Spleen (tissue), 11 donors: ENCODE data around the gene DMP1. TPM values are rescaled to one million over a fixed set of nuclear protein-coding genes. Genes with fewer than 3 reads are reported as not detected.
"Not testable (repeated sequence)": the region's sequence is repeated elsewhere in the genome, so short reads cannot be mapped to it uniquely, and the experiment has no call there.

Experiments
- DNase-seq: peaks from one replicate; pipeline ENCODE4 v3.0.0-alpha.2; 2020
- H3K27ac ChIP-seq, 8 donors: fragments of 200-600 bp; sonication (generic) in 7 of 8; 1 replicate in 4 of 8; 2 replicates in 4 of 8; pipeline versions ENCODE4 v1.5.0 to v1.8.0; 2016 to 2021; ENCODE audit warnings: inconsistent platforms in 4 of 8, mild to moderate bottlenecking in 4 of 8, moderate library complexity in 1 of 8
- H3K27me3 ChIP-seq, 7 donors: fragments of 200-600 bp; sonication (generic) in 6 of 7; replicated peaks in 1 of 7; 1 replicate in 4 of 7; 2 replicates in 3 of 7; pipeline versions ENCODE4 v1.5.0 to v1.8.0; 2016 to 2021; ENCODE audit warnings: inconsistent platforms in 3 of 7, mild to moderate bottlenecking in 1 of 7
- H3K36me3 ChIP-seq, 6 donors: fragments of 200-600 bp; sonication (generic) in 5 of 6; 1 replicate in 4 of 6; 2 replicates in 2 of 6; pipeline versions ENCODE4 v1.5.0 to v1.8.0; 2016 to 2021; ENCODE audit warnings: inconsistent platforms in 2 of 6
- H3K4me1 ChIP-seq, 6 donors: fragments of 200-600 bp; sonication (generic) in 5 of 6; 1 replicate in 3 of 6; 2 replicates in 3 of 6; pipeline versions ENCODE4 v1.5.0 to v1.8.0; 2016 to 2021; ENCODE audit warnings: inconsistent platforms in 3 of 6
- H3K4me3 ChIP-seq, 8 donors: fragments of 200-600 bp; sonication (generic) in 7 of 8; 1 replicate in 4 of 8; 2 replicates in 4 of 8; pipeline versions ENCODE4 v1.5.0 to v1.8.0; 2016 to 2021; ENCODE audit warnings: inconsistent platforms in 4 of 8, mild to moderate bottlenecking in 4 of 8, moderate library complexity in 2 of 8
- H3K9me3 ChIP-seq, 8 donors: fragments of 200-600 bp; sonication (generic) in 7 of 8; 1 replicate in 4 of 8; 2 replicates in 4 of 8; pipeline versions ENCODE4 v1.5.0 to v1.8.0; 2016 to 2021; ENCODE audit warnings: inconsistent platforms in 4 of 8
- POLR2A ChIP-seq, 3 donors: fragments of 450-650 bp; IDR thresholded peaks; one replicate each; pipeline ENCODE4 v1.5.1; 2017; ENCODE audit warnings: antibody characterized with exemption in 3 of 3, mild to moderate bottlenecking in 1 of 3
- POLR2AphosphoS5 ChIP-seq, 3 donors: sonication (generic); formaldehyde crosslinking; IDR thresholded peaks; one replicate each; pipeline ENCODE4 v1.5.1; 2017; ENCODE audit warnings: antibody characterized with exemption in 3 of 3
- WGBS, 5 donors: extraction: QIAGEN DNeasy Blood & Tissue Kit in 3 of 5; methylation state at CpG; one replicate each; pipeline versions ENCODE4 v1.1.5 to v1.1.7; 2013 to 2018; 5-methylcytosine and 5-hydroxymethylcytosine counted together
- intact Hi-C: fragments of 100-400 bp; cut with DNase I; formaldehyde crosslinking; loops from one replicate; pipeline ENCODE4 v1.15.0; 2023; ENCODE audit warnings: low total_unique reads
- polyA plus RNA-seq, 3 donors: library from polyadenylated mRNA; stranded (reverse); fragments of 200-250 nt; gene quantifications; one replicate each; pipeline ENCODE4 v1.2.1, GENCODE V29; 2013
- total RNA-seq, 7 donors: library from RNA; depleted of rRNA in 3 of 7; stranded (reverse); fragments of >200 nt in 3 of 7; fragmentation: NEBNext Ultra II Directional in 4 of 7; extraction: Animal tissue kit (Norgen Biotek cat#: 25700) in 4 of 7; gene quantifications; one replicate each; pipeline versions ENCODE4 v1.1.0 to v1.2.1, GENCODE V29; 2016 to 2021
- TF ChIP-seq, protein P1 (sequence below), 11 experiments: fragments of 200-600 bp in 7 of 11; fragments of 450-650 bp in 4 of 11; sonication (generic) in 4 of 11; IDR thresholded peaks in 8 of 11; conservative IDR thresholded peaks in 3 of 11; 1 replicate in 7 of 11; 2 replicates in 4 of 11; pipeline versions ENCODE4 v1.4.0 to v1.8.0; 2016 to 2021; ENCODE audit warnings: antibody characterized with exemption in 11 of 11, inconsistent platforms in 4 of 11, mild to moderate bottlenecking in 1 of 11
- donor health status: healthy with polysubstance abuse.
- donor health status: DM: no; HTN: no; CAD: no; lungs with moderate emphysema.
- donor health status: DM: no; HTN: no; CAD: no.
- donor health status: Bipolar disorder and iron deficiency.
- donor health status: healthy.
- donor health status: DM: no; HTN: no; CAD: no.
- donor health status: DM: yes; HTN: yes; CAD: no.

The DMP1 gene
- total and polyA plus RNA-seq, 10 donors, result 0.02 TPM; not detected in 9

DNA sequence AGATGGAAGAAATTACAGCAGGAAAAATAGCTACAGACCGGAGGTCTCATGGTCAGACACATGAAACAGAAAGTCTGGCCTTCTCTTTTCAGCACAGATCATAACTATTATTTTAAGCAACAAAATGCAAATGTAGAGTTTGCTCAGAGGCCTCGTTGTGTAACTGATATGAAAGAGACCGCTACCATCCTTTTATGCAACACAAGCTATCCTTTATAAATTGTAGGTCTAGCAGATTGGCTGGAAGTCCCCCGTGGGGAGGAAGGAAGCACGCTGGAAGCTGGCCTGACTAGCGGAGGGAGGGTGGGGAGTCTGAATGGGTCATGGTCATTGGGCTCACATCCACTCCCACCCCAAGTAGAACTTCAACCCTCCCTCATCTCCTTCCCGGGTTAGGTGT, 27.7 kb downstream of the DMP1 start:
- Histone ChIP-seq H3K27ac (peak overlapping the region in 5 of 8 donors; percentile 7 to 48 (median 29)), H3K36me3 (no peaks in the 10 kb centered on the region), H3K4me1 (peaks cover 0 to 10% (median 0%) of the 10 kb centered on the region in 6 donors), H3K27me3 (no peaks in the 10 kb centered on the region), H3K9me3 (peaks cover 0 to 26% (median 14%) of the 10 kb centered on the region in 8 donors), H3K4me3 (no peak overlapping the region)
- 42 to 68% (median 48%) methylated on average over 7 of the region's 7 CpGs for WGBS, 5 donors
- DNase-seq, result no peak
- no peak for TF ChIP-seq POLR2A (IDR thresholded peaks at IDR 0.05)
- TF ChIP-seq POLR2AphosphoS5 (IDR thresholded peaks at IDR 0.05), result no peak
- TF ChIP-seq, protein P1, sequence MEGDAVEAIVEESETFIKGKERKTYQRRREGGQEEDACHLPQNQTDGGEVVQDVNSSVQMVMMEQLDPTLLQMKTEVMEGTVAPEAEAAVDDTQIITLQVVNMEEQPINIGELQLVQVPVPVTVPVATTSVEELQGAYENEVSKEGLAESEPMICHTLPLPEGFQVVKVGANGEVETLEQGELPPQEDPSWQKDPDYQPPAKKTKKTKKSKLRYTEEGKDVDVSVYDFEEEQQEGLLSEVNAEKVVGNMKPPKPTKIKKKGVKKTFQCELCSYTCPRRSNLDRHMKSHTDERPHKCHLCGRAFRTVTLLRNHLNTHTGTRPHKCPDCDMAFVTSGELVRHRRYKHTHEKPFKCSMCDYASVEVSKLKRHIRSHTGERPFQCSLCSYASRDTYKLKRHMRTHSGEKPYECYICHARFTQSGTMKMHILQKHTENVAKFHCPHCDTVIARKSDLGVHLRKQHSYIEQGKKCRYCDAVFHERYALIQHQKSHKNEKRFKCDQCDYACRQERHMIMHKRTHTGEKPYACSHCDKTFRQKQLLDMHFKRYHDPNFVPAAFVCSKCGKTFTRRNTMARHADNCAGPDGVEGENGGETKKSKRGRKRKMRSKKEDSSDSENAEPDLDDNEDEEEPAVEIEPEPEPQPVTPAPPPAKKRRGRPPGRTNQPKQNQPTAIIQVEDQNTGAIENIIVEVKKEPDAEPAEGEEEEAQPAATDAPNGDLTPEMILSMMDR (IDR thresholded peaks at IDR 0.05 in 8 of 11, conservative IDR thresholded peaks at IDR 0.05 in 3 of 11), result no peak
- intact Hi-C loops, result no loop called here

DNA sequence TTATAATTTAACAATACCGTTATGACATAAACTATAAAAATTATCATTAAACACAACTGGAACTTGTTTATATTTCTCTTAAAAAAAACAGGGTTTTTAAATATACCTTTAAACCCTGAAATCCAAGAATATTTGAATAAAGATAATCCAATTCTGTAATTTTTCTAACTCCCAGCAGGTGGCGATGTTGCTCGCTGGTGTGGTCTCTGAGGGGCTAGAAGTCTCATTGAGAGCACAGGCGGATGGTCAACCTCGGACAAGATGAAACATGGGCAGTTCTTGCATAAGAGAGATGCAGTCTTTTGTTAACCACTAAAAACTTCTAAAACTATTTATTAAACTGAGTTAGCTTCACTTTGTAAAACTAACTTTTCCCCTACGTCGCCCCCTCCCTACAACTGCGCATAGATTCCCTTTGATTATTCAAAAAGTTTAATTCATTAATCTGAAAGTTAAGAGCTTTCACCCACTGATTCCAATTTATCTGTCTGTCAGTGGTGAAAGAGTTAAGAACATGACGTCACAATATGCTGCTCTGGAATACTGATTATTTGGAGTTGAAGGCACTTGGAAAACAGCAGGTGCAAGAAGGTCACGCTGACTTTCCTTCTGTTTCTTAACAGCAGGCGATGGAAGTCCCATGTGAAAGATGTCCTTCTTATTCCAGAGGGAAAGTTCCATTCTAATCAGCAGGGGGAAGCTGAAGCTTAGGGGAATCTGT, 29.5 kb downstream of the DMP1 start:
- no peaks in the 10 kb centered on the region for H3K27me3 ChIP-seq
- H3K27ac ChIP-seq, result no peak overlapping the region
- H3K4me1 ChIP-seq, result peaks cover 0 to 10% (median 0%) of the 10 kb centered on the region in 6 donors
- no peak for TF ChIP-seq POLR2A (IDR thresholded peaks at IDR 0.05)
- TF ChIP-seq, protein P1 (IDR thresholded peaks at IDR 0.05 in 8 of 11, conservative IDR thresholded peaks at IDR 0.05 in 3 of 11), result peak; percentile 22 to 65 (median 62)
- H3K36me3 ChIP-seq, result no peaks in the 10 kb centered on the region
- intact Hi-C loops, result loop anchor here (5.0 kb wide), 2 partner anchors 168 to 533 kb away; no protein-coding TSS in a partner anchor
- WGBS, 5 donors, result 46 to 55% (median 51%) methylated on average over 11 of the region's 11 CpGs
- no peak for DNase-seq
- no peak overlapping the region for H3K4me3 ChIP-seq
- H3K9me3 ChIP-seq, result peaks cover 0 to 11% (median 0%) of the 10 kb centered on the region in 8 donors

DNA sequence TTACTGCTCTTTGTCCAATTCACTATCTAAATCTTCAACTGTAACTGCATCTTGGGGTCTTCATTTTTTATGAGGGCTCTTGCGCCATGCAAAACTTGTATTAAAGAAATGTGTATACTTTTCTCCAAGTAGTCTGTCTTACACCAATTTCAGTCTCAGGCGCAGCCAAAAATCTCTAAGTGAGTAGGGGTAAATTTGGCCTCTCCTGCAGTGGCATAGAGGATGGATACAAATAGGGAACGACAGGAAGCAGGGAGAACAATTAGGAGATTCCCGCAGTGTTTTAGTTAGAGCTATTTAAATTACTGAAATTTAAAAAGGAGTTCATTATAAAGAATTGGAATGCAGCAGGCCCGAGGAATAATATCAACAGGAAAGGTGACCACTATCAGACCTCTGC, 30.2 kb downstream of the DMP1 start:
- Histone ChIP-seq H3K9me3 (peaks cover 0 to 6% (median 0%) of the 10 kb centered on the region in 8 donors), H3K27ac (no peak overlapping the region), H3K27me3 (no peaks in the 10 kb centered on the region), H3K4me1 (peaks cover 0 to 10% (median 0%) of the 10 kb centered on the region in 6 donors), H3K4me3 (no peak overlapping the region), H3K36me3 (no peaks in the 10 kb centered on the region)
- TF ChIP-seq, protein P1 (IDR thresholded peaks at IDR 0.05 in 8 of 11, conservative IDR thresholded peaks at IDR 0.05 in 3 of 11), result no peak
- TF ChIP-seq POLR2AphosphoS5 (IDR thresholded peaks at IDR 0.05), result no peak
- TF ChIP-seq POLR2A (IDR thresholded peaks at IDR 0.05), result no peak
- WGBS, 5 donors, result 63 to 85% (median 72%) methylated on average over 5 of the region's 5 CpGs
- DNase-seq, result no peak
- intact Hi-C loops, result loop anchor here (5.0 kb wide), 2 partner anchors 167 to 532 kb away; no protein-coding TSS in a partner anchor

DNA sequence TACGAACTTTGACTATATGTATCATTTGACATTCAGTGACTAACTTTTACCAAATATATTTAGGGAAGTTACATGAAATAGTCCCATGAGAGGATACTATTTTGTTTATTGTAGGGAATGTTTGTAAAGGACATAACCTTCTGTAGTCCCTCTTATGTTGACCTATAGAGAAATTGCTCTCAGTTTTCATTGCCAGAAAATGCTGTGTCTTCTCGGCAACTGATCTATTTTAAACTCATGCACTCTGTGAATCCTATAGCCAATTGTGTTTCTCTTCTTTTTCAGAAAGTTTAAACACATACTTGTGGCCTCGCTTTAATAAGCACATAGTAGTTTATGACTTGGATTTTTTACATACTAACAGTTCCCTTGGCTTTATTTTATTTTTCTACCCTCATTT, 38.2 kb downstream of the DMP1 start:
- H3K27ac ChIP-seq, result no peak overlapping the region
- H3K9me3 ChIP-seq, result peaks cover 0 to 31% (median 29%) of the 10 kb centered on the region in 8 donors
- intact Hi-C loops, result no loop called here
- TF ChIP-seq, protein P1 (IDR thresholded peaks at IDR 0.05 in 8 of 11, conservative IDR thresholded peaks at IDR 0.05 in 3 of 11), result no peak
- no peak for TF ChIP-seq POLR2A (IDR thresholded peaks at IDR 0.05)
- no peak for TF ChIP-seq POLR2AphosphoS5 (IDR thresholded peaks at IDR 0.05)
- H3K4me3 ChIP-seq, result no peak overlapping the region
- no peak for DNase-seq
- no peaks in the 10 kb centered on the region for H3K4me1 ChIP-seq
- 58 to 91% (median 87%) methylated on average over 3 of the region's 3 CpGs for WGBS, 5 donors
- no peaks in the 10 kb centered on the region for H3K36me3 ChIP-seq
- H3K27me3 ChIP-seq, result no peaks in the 10 kb centered on the region

DNA sequence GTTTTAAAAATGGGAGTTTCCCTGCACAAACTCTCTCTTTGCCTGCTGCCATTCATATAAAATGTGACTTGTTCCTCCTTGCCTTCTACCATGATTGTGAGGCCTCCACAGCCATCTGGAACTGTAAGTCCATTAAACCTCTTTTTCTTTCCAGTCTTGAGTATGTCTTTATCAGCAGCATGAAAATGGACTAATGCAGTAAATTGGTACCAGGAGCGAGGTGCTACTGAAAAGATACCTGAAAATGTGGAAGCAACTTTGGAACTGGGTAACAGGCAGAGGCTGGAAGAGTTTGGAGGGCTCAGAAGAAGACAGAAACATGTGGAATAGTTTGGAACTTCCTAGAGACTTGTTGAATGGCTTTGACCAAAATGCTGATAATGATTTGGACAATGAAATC, 40.9 kb downstream of the DMP1 start:
- H3K4me3 ChIP-seq, H3K4me1 ChIP-seq, H3K27me3 ChIP-seq, intact Hi-C loops, H3K27ac ChIP-seq, DNase-seq, H3K36me3 ChIP-seq: not testable (repeated sequence)
- 79 to 88% (median 86%) methylated on average over 1 of the region's 1 CpG for WGBS, 5 donors
- H3K9me3 ChIP-seq, result peaks cover 0 to 35% (median 32%) of the 10 kb centered on the region in 8 donors

DNA sequence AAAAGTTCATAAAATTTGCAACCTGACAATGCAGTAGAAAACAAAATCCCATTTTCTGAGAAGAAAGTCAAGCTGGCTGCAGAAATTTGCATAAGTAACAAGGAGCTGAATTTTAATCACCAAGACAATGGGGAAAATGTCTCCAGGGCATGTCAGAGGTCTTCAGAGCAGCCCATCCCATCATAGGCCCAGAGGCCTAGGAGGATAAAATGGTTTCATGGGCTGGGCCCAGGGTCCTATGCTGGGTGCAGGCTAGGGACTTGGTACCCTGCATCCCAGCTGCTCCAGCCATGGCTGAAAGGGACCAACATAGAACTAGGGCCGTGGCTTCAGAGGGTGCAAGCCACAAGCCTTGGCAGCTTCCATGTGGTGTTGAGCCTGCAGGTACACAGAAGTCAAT, 42.0 kb downstream of the DMP1 start:
- H3K9me3 ChIP-seq, result peaks cover 0 to 37% (median 33%) of the 10 kb centered on the region in 8 donors
- 30 to 63% (median 47%) methylated on average over 1 of the region's 1 CpG for WGBS, 5 donors
- H3K4me1 ChIP-seq, H3K27ac ChIP-seq, H3K36me3 ChIP-seq, H3K4me3 ChIP-seq, DNase-seq, H3K27me3 ChIP-seq, intact Hi-C loops: not testable (repeated sequence)
